H1 (cell line): Measurements from ENCODE around the gene SCNN1A. TPM values are rescaled to one million over a fixed set of nuclear protein-coding genes. Genes with fewer than 3 reads are reported as not detected.

Experiments
- ATF3 ChIP-seq: IDR thresholded peaks from 2 replicates; pipeline ENCODE4 v1.6.1; 2011; ENCODE audit warnings: low read depth, mild to moderate bottlenecking, low read length; ENCODE audit not compliant: insufficient read depth
- CBX5 ChIP-seq: fragments of 300-800, 300-1000 bp; sonication (generic); IDR thresholded peaks from 2 replicates; pipeline ENCODE4 v1.7.1; 2016; ENCODE audit warnings: antibody characterized with exemption, low read length, low read depth
- GTF2F1 ChIP-seq: IDR thresholded peaks from 2 replicates; pipeline ENCODE4 v1.6.1; 2012; ENCODE audit warnings: low read depth, low read length, improper control_type of control experiment, borderline replicate concordance
- KDM1A ChIP-seq: fragments of 200-600, 300-600 bp; sonication (generic); IDR thresholded peaks from 2 replicates; pipeline ENCODE4 v1.7.1; 2016; ENCODE audit warnings: mild to moderate bottlenecking, low read length, borderline replicate concordance
- POLR2A ChIP-seq, 2 experiments: IDR thresholded peaks; 1 replicate in 1 of 2; 2 replicates in 1 of 2; pipeline ENCODE4 v1.6.1; 2011; ENCODE audit warnings: low read depth in 2 of 2, low read length in 2 of 2, mild to moderate bottlenecking in 2 of 2; ENCODE audit errors: control extremely low read depth in 1 of 2
- RFX5 ChIP-seq: IDR thresholded peaks from 2 replicates; pipeline ENCODE4 v1.6.1; 2011; ENCODE audit warnings: low read depth, low read length, improper control_type of control experiment, borderline replicate concordance
- SP1 ChIP-seq: IDR thresholded peaks from 2 replicates; pipeline ENCODE4 v1.6.1; 2011; ENCODE audit warnings: low read depth, low read length
- polyA plus RNA-seq, 7 experiments: library from polyadenylated mRNA; depleted of rRNA in 3 of 7; stranded (reverse) in 5 of 7; unstranded in 2 of 7; fragments of >200 nt in 5 of 7; fragments of 200-250 nt in 2 of 7; gene quantifications; 1 replicate in 5 of 7; 2 replicates in 1 of 7; 4 replicates in 1 of 7; pipeline versions ENCODE4 v1.2.1 to v1.2.3, GENCODE V29; 2011 to 2013; ENCODE audit warnings: missing spikeins in 2 of 7, mixed read lengths in 2 of 7
- total RNA-seq: library from RNA; stranded (reverse); fragmentation: NEBNext Ultra II Directional; extraction: Animal tissue kit (Norgen Biotek cat#: 25700); gene quantifications from 2 replicates; pipeline ENCODE4 v1.2.1, GENCODE V29; 2021
- TF ChIP-seq, protein P1 (sequence below): fragments of 300-600 bp; sonication (generic); IDR thresholded peaks from 2 replicates; pipeline ENCODE4 v1.7.1; 2012; ENCODE audit warnings: low read length, moderate library complexity, mild to moderate bottlenecking, inconsistent platforms; ENCODE audit not compliant: insufficient replicate concordance

SCNN1A gene
- total and polyA plus RNA-seq, 2 of the 8 experiments (the other 6 are each of a cell fraction or from before 2014, with no cell fraction given) = 85.5 to 156 TPM

DNA sequence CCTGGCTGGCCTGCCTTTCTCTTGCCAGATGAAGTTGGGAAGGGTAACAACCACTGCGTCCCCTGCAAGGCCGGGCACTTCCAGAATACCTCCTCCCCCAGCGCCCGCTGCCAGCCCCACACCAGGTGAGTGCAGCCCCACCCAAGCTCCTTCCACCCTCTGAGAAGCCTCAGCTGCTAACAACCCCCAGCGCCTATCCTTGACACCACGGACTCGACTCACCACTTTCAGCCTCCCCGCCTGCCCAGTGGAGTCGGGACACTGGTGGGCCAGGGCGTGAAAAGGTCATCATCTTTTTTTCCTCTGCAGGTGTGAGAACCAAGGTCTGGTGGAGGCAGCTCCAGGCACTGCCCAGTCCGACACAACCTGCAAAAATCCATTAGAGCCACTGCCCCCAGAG lies 10.7 kb upstream of the SCNN1A start (continued):
- TF ChIP-seq, protein P1, sequence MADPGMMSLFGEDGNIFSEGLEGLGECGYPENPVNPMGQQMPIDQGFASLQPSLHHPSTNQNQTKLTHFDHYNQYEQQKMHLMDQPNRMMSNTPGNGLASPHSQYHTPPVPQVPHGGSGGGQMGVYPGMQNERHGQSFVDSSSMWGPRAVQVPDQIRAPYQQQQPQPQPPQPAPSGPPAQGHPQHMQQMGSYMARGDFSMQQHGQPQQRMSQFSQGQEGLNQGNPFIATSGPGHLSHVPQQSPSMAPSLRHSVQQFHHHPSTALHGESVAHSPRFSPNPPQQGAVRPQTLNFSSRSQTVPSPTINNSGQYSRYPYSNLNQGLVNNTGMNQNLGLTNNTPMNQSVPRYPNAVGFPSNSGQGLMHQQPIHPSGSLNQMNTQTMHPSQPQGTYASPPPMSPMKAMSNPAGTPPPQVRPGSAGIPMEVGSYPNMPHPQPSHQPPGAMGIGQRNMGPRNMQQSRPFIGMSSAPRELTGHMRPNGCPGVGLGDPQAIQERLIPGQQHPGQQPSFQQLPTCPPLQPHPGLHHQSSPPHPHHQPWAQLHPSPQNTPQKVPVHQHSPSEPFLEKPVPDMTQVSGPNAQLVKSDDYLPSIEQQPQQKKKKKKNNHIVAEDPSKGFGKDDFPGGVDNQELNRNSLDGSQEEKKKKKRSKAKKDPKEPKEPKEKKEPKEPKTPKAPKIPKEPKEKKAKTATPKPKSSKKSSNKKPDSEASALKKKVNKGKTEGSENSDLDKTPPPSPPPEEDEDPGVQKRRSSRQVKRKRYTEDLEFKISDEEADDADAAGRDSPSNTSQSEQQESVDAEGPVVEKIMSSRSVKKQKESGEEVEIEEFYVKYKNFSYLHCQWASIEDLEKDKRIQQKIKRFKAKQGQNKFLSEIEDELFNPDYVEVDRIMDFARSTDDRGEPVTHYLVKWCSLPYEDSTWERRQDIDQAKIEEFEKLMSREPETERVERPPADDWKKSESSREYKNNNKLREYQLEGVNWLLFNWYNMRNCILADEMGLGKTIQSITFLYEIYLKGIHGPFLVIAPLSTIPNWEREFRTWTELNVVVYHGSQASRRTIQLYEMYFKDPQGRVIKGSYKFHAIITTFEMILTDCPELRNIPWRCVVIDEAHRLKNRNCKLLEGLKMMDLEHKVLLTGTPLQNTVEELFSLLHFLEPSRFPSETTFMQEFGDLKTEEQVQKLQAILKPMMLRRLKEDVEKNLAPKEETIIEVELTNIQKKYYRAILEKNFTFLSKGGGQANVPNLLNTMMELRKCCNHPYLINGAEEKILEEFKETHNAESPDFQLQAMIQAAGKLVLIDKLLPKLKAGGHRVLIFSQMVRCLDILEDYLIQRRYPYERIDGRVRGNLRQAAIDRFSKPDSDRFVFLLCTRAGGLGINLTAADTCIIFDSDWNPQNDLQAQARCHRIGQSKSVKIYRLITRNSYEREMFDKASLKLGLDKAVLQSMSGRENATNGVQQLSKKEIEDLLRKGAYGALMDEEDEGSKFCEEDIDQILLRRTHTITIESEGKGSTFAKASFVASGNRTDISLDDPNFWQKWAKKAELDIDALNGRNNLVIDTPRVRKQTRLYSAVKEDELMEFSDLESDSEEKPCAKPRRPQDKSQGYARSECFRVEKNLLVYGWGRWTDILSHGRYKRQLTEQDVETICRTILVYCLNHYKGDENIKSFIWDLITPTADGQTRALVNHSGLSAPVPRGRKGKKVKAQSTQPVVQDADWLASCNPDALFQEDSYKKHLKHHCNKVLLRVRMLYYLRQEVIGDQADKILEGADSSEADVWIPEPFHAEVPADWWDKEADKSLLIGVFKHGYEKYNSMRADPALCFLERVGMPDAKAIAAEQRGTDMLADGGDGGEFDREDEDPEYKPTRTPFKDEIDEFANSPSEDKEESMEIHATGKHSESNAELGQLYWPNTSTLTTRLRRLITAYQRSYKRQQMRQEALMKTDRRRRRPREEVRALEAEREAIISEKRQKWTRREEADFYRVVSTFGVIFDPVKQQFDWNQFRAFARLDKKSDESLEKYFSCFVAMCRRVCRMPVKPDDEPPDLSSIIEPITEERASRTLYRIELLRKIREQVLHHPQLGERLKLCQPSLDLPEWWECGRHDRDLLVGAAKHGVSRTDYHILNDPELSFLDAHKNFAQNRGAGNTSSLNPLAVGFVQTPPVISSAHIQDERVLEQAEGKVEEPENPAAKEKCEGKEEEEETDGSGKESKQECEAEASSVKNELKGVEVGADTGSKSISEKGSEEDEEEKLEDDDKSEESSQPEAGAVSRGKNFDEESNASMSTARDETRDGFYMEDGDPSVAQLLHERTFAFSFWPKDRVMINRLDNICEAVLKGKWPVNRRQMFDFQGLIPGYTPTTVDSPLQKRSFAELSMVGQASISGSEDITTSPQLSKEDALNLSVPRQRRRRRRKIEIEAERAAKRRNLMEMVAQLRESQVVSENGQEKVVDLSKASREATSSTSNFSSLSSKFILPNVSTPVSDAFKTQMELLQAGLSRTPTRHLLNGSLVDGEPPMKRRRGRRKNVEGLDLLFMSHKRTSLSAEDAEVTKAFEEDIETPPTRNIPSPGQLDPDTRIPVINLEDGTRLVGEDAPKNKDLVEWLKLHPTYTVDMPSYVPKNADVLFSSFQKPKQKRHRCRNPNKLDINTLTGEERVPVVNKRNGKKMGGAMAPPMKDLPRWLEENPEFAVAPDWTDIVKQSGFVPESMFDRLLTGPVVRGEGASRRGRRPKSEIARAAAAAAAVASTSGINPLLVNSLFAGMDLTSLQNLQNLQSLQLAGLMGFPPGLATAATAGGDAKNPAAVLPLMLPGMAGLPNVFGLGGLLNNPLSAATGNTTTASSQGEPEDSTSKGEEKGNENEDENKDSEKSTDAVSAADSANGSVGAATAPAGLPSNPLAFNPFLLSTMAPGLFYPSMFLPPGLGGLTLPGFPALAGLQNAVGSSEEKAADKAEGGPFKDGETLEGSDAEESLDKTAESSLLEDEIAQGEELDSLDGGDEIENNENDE = no peak
- no peak for TF ChIP-seq KDM1A
- no peak for TF ChIP-seq SP1
- TF ChIP-seq GTF2F1 = no peak
- no peak for TF ChIP-seq ATF3
- TF ChIP-seq CBX5 = no peak
- no peak for TF ChIP-seq RFX5
- TF ChIP-seq POLR2A (IDR thresholded peaks at IDR 0.05; ENCODE audit: control extremely low read depth in 1 of 2, low read depth in 2 of 2, low read length in 2 of 2) = no peak
